HS-27A (cell line): ENCODE measurements around the gene HTR3E.
"Not testable (repeated sequence)": the region's sequence is repeated elsewhere in the genome, so short reads cannot be mapped to it uniquely, and the experiment has no call there.

Experiments
- DNase-seq: peaks from one replicate; pipeline ENCODE4 v3.0.0-alpha.2; 2012; ENCODE audit warnings: low read depth, missing footprints

The HTR3E gene

GRCh38 chr3:184116017-184116416 is 19.2 kb downstream of the HTR3E start:
- no peak for DNase-seq

GRCh38 chr3:184117636-184118035 is 20.8 kb downstream of the HTR3E start:
- no peak for DNase-seq

DNA sequence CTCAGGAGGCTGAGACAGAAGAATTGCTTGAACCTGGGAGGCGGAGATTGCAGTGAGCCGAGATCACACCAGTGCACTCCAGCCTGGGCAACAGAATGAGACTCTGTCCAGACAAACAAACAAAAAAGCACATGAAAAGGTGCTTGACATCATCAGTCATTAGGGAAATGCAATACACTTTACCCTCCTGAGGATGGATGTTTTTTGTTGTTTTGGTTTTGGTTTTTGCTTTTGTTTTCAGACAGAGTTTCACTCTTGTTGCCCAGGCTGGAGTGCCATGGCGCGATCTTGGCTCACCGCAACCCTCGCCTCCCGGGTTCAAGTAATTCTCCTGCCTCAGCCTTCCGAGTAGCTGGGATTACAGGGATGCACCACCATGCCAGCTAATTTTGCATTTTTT is 24.2 kb downstream of the HTR3E start:
- not testable (repeated sequence) for DNase-seq

GRCh38 chr3:184126006-184126405 is 29.1 kb downstream of the HTR3E start:
- no peak for DNase-seq

DNA sequence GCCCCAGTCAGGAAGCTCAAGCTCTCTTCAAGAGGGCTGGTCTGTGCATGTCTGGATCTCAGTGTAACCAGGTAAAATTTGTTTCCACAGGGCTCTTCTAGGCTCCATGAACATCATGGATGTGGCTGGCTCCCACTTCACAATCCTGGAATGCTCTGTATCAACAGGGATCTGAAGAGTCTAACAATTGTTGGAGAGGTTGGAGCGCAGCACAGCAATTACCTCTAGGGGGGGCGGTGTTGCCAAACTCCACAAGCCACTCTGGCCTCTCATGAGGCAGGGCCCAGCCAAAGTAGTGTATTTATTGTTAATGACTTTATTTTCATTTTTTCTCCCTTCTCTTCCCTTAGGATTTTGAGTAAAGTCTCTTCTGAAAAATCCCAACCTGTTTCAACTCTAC is 32.1 kb downstream of the HTR3E start:
- no peak for DNase-seq

- no peak for DNase-seq
Measured at GRCh38 chr3:184132945-184133344, 36.1 kb downstream of the HTR3E start.

DNA sequence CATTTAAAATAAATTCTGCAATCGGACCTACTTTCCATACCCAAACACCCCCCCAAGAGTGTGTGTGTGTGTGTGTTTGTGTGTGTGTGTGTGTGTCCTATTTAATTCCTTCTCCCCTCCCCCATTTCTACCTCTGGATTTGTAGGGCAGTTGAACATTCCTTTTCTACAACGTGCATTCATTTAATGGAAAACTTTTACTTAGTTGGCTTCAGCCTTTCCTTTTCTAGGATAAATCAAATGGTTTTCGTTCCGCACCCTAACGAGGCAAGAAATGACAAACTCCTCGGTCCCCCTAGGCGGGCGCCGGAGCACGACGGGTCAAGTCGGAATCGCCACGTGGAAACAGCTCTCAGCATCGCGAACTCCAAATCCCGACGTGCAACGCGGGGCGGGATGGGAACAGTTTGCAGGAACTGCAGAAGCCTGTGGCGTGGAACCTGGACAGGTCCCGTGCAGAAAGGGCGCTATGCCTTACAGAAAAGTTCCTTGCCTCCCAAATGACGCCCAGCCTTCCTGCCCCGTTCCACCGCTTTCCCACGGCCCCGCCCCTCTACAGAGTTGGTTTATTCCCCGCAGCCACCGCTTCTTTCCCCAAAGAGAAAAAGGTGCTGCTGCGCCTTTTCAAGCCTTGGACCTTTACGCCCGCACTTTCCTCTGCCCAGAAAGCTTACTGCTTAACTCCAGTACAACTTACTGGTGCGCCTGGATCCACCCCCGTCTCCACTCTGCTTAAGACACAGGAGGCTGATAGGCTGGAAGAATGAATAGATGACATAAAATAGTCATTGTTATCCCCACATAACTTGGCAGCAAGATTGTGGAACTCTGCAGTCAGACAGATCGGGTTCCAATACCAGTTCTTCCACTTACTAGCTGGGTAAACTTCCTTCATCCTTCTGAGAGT is 37.2 kb downstream of the HTR3E start:
- peak; percentile 81 for DNase-seq

GRCh38 chr3:184134746-184135148 is 37.9 kb downstream of the HTR3E start:
- DNase-seq = no peak

DNA sequence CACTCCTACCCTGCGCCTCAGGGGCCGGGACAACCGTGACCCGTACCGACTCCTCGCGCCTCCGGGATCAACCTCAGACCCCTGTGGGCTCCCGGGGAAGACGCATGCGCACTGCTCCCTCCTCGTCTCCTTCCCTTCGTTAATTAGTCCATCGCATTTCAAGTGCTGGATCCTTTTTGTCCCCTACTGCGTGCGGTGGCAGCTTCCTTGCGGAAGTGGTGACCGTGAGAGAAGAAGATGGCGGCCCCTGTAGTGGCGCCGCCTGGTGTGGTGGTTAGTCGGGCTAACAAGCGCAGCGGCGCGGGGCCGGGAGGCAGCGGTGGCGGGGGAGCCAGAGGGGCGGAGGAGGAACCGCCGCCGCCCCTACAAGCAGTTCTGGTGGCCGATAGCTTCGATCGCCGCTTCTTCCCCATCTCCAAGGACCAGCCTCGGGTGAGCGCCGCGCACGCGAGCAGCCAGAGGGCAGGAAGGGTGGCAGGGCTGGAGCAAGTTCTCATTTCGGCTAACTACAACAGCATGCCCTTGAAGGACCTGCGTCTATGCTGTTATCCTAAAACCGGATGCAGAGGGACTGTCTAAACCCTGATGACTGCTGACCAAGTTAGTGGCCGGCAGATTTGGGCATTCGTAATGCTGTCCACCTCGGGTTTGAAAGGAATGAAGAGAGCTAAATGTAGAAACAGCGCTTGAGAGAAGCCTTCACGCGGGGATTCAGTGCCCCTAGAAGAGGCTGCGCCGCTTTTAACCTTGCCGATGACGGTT is 38.5 kb downstream of the HTR3E start, which contains the start of gene EIF2B5:
TSS of gene EIF2B5 (plus strand) at position 210 of the 762 bp plus-strand sequence. CDS start at position 238, 28 bp downstream.
- peak; percentile 87 for DNase-seq

DNA sequence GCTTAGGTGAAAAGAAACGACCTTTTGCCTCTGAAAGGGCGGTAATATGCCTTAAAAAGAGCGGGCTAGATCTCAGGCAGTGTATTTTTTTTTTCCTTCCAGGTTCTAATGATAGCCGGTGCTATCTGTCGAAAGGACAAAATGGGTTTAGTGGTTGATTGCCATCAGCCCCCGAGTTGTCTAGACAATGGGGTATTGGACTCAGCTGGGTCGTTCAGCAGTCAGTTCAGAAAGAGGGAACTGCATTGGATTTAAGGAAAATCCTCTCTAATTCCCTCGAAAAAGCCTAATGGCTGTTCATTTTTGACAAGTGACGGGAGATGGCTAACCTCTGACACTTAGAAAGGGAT is 39.0 kb downstream of the HTR3E start:
- no peak for DNase-seq

DNA sequence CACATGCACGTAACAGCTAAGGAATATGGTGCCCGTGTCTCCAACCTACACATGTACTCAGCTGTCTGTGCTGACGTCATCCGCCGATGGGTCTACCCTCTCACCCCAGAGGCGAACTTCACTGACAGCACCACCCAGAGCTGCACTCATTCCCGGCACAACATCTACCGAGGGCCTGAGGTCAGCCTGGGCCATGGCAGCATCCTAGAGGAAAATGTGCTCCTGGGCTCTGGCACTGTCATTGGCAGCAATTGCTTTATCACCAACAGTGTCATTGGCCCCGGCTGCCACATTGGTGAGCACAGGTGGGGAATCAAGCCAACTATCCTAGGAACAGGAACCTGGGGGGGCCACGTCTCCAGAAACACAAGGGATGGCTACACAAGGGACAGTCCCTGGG is 43.6 kb downstream of the HTR3E start:
- DNase-seq = no peak

DNA sequence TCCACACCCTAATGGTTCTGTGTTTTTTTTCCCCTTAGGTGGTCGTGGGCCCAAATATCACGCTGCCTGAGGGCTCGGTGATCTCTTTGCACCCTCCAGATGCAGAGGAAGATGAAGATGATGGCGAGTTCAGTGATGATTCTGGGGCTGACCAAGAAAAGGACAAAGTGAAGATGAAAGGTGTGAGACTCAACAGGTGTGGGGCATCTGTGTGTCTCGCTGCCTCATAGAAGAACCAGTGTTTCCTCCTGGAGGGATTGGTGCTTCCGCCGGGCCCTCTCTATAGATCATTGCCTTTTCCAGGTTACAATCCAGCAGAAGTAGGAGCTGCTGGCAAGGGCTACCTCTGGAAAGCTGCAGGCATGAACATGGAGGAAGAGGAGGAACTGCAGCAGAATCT is 45.3 kb downstream of the HTR3E start:
- no peak for DNase-seq

DNA sequence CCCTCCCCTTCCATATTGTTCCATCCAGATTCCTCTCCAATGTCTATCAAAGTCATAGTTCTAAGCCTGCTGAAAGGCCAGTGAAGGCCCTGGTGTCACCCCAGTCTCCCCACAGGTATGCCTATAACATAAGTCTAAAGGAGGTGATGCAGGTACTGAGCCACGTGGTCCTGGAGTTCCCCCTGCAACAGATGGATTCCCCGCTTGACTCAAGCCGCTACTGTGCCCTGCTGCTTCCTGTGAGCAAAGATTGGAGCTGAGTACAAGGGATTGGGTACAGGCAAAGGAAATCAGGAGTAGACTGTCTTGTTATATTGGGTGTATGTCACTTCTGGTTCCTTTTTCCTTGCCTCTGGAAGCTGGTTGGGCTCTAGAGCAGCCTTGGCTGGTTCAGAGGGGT is 46.5 kb downstream of the HTR3E start:
- no peak for DNase-seq

DNA sequence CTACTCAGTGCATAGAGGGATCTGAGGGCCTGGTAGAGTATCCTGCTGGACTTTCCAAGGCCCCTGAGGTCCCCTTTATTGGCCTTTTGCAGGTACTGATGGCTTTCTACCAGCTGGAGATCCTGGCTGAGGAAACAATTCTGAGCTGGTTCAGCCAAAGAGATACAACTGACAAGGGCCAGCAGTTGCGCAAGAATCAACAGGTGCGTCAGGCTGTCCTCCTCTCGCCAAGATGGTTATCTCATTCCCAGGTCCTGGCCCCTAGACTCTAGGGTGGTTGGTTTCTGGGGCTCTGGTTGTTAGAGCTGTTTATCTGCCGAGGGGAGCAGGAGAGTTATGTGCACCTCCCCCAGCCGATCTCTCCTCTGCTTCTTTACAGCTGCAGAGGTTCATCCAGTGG is 47.6 kb downstream of the HTR3E start:
- no peak for DNase-seq

DNA sequence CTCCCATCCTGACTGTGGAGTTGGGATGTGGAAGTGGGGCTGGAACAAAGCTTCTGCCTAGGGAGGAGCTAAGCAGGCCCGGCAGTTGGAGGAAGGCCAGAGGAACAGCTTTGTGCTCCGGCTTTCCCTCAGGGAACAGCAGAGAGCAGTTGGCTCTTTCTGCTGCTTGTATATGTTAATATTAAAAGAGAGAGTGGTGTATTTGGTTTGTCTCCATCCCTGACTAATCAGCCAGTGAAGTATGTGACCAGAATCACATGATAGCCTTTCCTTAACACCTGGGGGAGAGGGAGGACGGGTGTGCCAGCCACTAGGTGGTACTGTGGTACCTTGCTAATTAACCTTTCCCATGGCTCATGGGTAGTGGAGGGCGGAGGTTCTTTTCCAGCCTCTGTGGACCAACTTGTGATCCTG is 48.3 kb downstream of the HTR3E start:
- DNase-seq = no peak

- no peak for DNase-seq
Measured at GRCh38 chr3:184145751-184146270, 48.9 kb downstream of the HTR3E start.

DNA sequence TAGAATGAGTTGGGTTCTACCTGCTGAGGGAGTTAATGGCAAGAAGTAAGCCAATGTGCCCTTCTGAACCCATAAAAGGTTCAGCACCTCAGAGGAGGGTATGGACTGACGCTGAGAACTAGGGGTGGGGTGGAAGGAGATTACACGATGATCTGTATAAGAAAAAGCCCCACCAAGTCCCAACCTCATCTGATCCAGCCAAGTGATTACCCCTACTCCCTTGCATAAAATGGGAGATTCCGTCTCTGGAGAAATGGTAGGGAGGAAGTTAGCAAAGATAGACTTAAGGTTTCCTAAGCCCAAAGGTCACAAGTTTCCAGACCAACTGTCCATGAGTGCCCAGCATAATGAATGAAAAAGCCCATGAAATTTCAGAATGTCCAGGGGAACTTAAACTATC is 51.2 kb downstream of the HTR3E start:
- no peak for DNase-seq

DNA sequence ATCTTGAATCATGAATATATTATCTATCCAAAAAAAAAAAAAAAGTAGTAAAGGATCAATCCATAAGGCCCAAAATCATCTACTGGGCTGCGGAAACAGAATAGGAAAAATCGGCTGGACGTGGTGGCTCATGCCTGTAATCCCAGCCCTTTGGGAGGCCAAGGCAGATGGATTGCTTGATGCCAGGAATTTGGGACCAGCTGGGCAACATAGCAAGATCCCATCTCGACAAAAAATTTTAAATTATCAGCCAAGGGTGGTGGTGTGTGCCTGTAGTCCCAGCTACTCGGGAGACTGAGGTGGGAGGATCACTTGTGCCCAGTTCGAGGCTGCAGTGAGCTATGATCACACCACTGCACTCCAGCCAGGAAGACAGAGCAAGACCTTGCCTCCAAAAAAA is 52.3 kb downstream of the HTR3E start:
- DNase-seq = no peak

DNA sequence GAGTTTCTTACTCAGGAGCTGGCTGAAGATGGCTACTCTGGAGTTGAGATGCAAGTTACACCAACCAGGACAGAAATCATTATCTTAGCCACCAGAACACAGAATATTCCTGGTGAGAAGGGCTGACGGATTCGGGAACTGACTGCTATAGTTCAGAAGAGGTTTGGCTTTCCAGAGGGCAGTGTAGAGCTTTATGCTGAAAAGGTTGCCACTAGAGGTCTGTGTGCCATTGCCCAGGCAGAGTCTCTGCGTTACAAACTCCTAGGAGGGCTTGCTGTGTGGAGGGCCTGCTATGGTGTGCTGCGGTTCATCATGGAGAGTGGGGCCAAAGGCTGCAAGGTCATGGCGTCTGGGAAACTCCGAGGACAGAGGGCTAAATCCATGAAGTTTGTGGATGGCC is 52.9 kb downstream of the HTR3E start:
- not testable (repeated sequence) for DNase-seq

DNA sequence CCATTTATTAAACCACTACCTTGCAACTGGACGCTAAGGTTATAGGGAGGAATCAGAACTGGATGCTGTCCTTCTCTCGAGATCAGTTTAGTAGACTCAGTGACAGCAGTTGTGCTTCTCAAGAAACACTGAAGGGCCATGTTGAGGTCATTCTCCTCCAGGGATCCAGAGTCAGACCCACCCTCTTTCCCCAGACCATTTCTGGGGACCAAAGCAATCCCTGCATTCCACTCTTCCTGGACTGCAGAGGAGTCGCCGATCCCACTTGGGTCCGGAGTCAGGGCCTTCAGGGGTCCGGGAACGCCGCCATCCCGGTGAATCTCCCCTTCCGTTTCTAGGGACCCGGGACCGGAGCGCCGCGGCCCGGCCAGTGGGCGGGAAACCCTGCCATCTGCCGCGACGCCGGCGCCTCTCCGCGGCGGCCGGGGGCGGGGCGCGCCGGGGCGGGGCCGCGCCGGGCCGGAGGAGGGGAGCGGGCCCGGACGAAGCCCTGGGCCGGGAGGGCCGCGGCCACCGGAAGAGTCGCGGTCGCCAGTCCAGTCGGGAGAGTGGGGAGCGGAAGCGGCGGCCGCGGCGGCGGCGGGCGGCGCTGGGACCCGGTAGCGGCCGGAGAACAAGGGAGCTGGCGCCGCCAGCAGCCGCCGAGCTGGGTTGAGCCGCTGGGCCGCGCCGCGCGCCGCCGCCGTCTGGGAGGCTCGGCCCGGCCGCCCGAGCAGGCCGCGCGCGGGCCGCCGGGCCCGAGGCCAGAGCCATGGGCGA is 58.2 kb downstream of the HTR3E start, which contains the start of gene DVL3:
TSS of gene DVL3 (plus strand) at position 493 of the 759 bp plus-strand sequence. CDS start at position 752, 259 bp downstream.
- DNase-seq = no peak

DNA sequence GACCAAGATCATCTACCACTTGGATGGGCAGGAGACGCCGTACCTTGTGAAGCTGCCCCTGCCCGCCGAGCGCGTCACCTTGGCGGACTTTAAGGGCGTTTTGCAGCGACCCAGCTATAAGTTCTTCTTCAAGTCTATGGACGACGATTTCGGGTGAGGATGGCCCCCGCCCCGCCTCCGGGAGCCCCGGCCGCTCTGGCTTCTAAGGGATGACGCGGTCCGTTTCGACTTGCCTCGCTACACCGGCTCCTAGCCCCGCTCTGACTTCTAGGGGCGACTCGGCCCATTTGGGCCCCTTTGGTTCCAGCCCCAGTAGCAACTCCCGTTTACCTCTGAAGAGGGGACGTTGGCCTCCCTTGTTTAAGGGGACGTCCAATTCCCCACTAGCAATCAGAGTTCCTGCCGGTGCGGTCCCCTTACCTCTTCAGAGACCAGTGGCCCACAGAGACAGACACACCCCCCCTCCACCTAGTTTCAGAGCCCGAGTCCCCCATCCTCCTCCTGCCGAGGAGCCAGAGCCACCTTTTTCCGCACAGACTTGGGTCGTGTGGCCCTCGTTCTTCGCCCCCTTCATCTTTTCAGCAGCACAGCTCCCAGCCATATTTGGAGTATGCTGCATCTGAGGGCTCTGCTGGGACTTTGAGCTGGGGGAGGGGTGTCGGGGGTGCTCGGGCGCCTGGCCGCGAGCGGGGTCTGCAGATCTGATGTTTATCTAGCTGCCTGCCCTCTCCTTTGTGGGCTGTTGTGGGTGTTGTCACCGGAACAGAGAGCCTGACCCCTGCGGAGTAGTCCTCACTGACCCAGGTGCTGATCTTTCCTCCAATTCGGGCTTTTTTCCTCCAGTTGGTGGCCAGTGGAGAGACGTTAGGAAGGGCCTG is 59.0 kb downstream of the HTR3E start:
- no peak for DNase-seq
